ENCODE data around the gene CAPN5. TPM values are rescaled to one million over a fixed set of nuclear protein-coding genes. Genes with fewer than 3 reads are reported as not detected.

CAPN5 gene
- total and polyA plus RNA-seq, 2 of the 8 experiments (the other 6 are each of a cell fraction or from before 2014, with no cell fraction given) = 21.5 to 22.4 TPM

GRCh38 chr11:77106759-77107158 is 40.0 kb downstream of the CAPN5 start:
- Histone ChIP-seq H3K9me3 (ENCODE audit: insufficient read depth in 2 of 2, low read depth in 1 of 2, low read length in 1 of 2) (no peaks in the 10 kb centered on the region), H4K8ac (ENCODE audit: extremely low read depth, insufficient read depth, low read length) (0 out of 2 replicates have a peak overlapping the region, but pooled peaks have one; percentile 75), H3K79me1 (ENCODE audit: low read depth, low read length) (no peaks in the 10 kb centered on the region), H2BK120ac (replicated peaks; ENCODE audit: low read depth, low read length) (no peak overlapping the region), H3K18ac (ENCODE audit: extremely low read depth, low read length) (no peak overlapping the region), H3K56ac (replicated peaks; ENCODE audit: insufficient read length, low read depth, low read length) (no peak overlapping the region), H3K36me3 (ENCODE audit: control insufficient read depth in 2 of 4, insufficient read depth in 4 of 4, low read length in 3 of 4) (no peaks in the 10 kb centered on the region), H4K20me1 (replicated peaks in 1 of 2; ENCODE audit: control insufficient read depth in 1 of 2, insufficient read depth in 2 of 2, low read length in 2 of 2) (no peaks in the 10 kb centered on the region), H4K91ac (replicated peaks; ENCODE audit: insufficient read length, low read length) (no peak overlapping the region), H3K4me2 (ENCODE audit: insufficient read depth in 1 of 2, low read depth in 2 of 2, low read length in 2 of 2) (no peak overlapping the region), H3K79me2 (ENCODE audit: control insufficient read depth in 1 of 2, insufficient read depth in 2 of 2, low read length in 2 of 2) (no peaks in the 10 kb centered on the region), H2BK5ac (ENCODE audit: low read depth, low read length) (0 out of 2 replicates have a peak overlapping the region, but pooled peaks have one; percentile 60), H3K4me3 (ENCODE audit: extremely low read depth in 1 of 4, insufficient read depth in 2 of 4, low read depth in 3 of 4, low read length in 4 of 4) (no peak overlapping the region), H3K23me2 (ENCODE audit: low read depth, low read length) (no peaks in the 10 kb centered on the region), H3K4me1 (replicated peaks in 1 of 4; ENCODE audit: control insufficient read depth in 3 of 4, insufficient read depth in 4 of 4, low read length in 3 of 4) (no peaks in the 10 kb centered on the region), H2AFZ (ENCODE audit: low read length) (no peak overlapping the region), H3K23ac (ENCODE audit: insufficient read length) (no peak overlapping the region), H2BK20ac (ENCODE audit: low read length) (no peak overlapping the region), H2BK12ac (ENCODE audit: low read depth, low read length) (no peak overlapping the region), H3K27me3 (replicated peaks in 1 of 4; ENCODE audit: control insufficient read depth in 3 of 4, extremely low read depth in 1 of 4, insufficient read depth in 3 of 4, low read length in 3 of 4) (no peaks in the 10 kb centered on the region), H3K27ac (ENCODE audit: low read depth, low read length) (no peak overlapping the region), H3K14ac (ENCODE audit: insufficient read length) (no peak overlapping the region), H3K4ac (replicated peaks; ENCODE audit: insufficient read length, low read depth, low read length) (no peak overlapping the region), H4K5ac (ENCODE audit: insufficient read length, low read depth, low read length) (no peak overlapping the region), H2AK5ac (ENCODE audit: low read depth, low read length) (no peak overlapping the region), H2BK15ac (ENCODE audit: low read length) (no peak overlapping the region), H3K9ac (replicated peaks in 1 of 4; ENCODE audit: extremely low read depth in 1 of 4, low read depth in 3 of 4, low read length in 3 of 4) (no peak overlapping the region)
- DNase-seq (ENCODE audit: low read depth in 1 of 2, low spot score in 2 of 2) (no peak), FAIRE-seq (no peak)
- TF ChIP-seq BACH1 (IDR thresholded peaks at IDR 0.05; ENCODE audit: low read length) (no peak), CTBP2 (IDR thresholded peaks at IDR 0.05; ENCODE audit: borderline replicate concordance, insufficient read depth, insufficient read length, low read length) (no peak), KDM5A (IDR thresholded peaks at IDR 0.05; ENCODE audit: low read length) (no peak), TBP (IDR thresholded peaks at IDR 0.05; ENCODE audit: low read depth, low read length) (no peak), HDAC2 (IDR thresholded peaks at IDR 0.05; ENCODE audit: borderline replicate concordance in 1 of 2, low read depth in 2 of 2, low read length in 2 of 2) (no peak)
- CTCF ChIA-PET (ENCODE audit: partially characterized antibody) = interaction anchor here (0.6 to 19.1 kb wide), 10 partner anchors 8 to 383 kb away, joined by 3 to 297 read pairs (median 14); partner anchors contain the start of gene MYO7A
- POLR2A ChIA-PET (ENCODE audit: partially characterized antibody) = interaction anchor here (1.8 kb wide), 1 partner anchor 67 kb away, joined by 4 read pairs; no protein-coding TSS in a partner anchor
- WGBS, 2 experiments (ENCODE audit: extremely low coverage in 1 of 2, insufficient coverage in 1 of 2, insufficient read length in 1 of 2, insufficient replicate concordance in 2 of 2, low coverage in 1 of 2, low lambda C conversion rate in 2 of 2, missing lambda C conversion rate in 1 of 2) = 87% methylated on average over 13 of the region's 13 CpGs; no CpG with 5 or more reads in 1 of the 2 experiments
